ENCODE measurements around the gene LAT.

- TF ChIP-seq ZNF343 (CRISPR knock-in tag; IDR thresholded peaks at IDR 0.05) (no peak; the same call in 1 of the 2 replicates), BCL3 (CRISPR knock-in tag; IDR thresholded peaks at IDR 0.05) (no peak), CBX5 (CRISPR knock-in tag; IDR thresholded peaks at IDR 0.05; ENCODE audit: borderline replicate concordance) (no peak), ZBTB39 (CRISPR knock-in tag; IDR thresholded peaks at IDR 0.05) (no peak)
Observed at GRCh38 chr16:28936784-28937155, 48.1 kb upstream of the LAT start.

Measured in HepG2 (cell line).